ENCODE data around the gene RAP1A.

RAP1A gene

GRCh38 chr1:111720977-111721786, 101.6 kb downstream of the RAP1A start:
- DNase-seq: no peak

DNA sequence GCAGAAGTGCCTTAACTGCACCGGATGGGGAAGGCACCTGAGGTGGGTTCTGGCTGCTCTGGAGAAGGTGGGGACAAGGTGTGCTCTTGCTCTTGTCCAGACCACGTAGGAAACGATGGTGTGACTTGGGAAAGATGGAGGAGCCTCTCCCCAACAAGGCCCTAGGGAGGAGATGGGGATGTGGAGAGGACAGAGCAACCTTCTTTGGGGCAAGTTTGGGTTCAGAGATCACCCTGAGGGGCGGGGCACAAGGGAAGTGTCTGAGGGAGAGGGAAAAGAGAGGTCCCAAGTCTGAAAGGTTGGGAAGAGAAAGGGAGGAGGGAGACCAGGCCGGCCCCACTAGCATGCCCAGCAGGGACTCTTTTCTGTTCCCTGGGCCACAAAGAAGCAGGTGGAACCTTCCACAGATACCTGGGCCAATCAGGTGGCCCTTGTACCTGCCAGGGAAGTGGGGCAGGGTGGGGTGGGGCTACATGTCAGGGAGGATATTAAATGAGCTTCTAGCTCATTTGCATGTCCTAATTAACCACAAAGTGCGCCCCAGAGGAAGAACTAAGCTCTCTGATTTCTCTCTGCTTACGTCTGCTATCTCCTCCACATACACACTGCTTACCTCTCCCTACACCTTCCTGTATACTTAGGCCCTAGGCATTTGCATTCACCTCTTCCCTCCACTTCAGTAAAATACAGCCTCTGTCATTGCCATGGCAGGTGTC, 103.7 kb downstream of the RAP1A start:
- DNase-seq: peak; percentile 67

DNA sequence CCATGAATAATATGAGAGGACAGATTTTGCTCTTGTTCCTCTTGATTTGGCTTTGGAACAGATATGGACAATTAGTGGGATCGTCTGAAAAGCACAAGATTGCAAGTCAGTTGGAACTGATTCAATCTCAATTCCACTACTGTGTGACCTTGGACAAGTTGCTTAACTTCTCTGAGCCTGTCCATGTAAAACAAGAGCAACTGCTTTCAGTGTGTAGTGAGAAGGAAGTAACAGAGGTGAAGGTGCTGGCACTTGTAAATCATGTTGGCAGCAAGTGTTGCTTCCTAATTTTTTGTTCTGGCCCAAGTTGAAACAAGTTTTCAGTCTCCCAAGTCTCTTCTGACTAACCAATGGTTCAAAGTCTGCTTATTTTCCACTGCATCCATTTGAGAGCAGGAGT, 104.3 kb downstream of the RAP1A start:
- DNase-seq: no peak

- DNase-seq: no peak
Measured at GRCh38 chr1:111725192-111725591, 105.6 kb downstream of the RAP1A start.

DNA sequence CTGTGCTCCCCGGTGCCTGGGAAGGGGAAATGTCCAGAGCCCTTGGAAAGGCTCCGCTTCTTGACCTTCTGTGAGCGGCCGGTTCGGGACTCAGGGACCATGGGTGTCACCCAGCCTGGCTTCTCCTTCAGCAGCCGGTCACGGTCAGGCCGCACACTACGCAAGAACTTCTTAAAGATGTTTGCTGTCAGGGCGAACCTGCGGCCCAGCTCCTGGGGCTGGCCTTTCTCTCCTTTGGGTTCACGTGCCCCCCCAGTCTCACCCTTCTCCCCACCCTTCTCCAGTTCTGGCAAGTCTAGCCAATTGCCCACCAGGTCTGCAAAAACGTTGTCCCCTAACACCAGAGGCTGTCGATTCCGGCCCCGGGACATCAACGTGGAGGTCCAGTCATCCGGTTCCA, 107.5 kb downstream of the RAP1A start:
- no peak for DNase-seq

DNA sequence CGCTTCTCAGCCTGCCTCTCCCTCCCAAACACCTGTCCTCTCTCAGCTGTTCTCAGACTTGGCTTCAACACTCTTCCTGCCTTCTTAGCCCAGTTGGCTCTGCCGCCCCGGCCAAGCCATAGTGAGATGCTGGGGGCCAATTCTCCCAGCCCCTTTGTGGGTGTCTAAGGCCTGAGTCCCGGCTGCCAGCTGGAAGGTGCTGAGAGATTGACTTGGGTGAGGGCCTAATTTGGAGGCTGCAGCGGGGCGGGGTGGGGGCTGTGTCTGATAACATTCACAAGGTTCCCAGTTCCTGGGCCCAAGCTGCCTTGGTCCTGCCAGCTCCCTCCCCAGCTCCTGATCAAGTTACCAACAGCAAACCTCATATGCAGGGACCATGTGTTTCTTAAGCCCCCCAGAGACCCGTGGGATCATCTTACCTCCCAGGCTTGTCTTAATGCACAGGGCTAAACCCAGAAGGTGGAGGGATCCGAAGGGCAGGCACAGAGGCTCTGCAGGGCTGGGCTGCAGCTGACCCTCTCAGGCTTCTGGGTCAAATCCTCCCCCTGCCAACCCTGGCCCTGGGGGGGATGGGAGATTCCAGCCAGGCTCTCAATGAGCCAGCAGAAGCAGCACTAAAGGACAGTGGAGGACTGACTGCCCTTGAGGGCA, 109.8 kb downstream of the RAP1A start:
- no peak for DNase-seq

DNA sequence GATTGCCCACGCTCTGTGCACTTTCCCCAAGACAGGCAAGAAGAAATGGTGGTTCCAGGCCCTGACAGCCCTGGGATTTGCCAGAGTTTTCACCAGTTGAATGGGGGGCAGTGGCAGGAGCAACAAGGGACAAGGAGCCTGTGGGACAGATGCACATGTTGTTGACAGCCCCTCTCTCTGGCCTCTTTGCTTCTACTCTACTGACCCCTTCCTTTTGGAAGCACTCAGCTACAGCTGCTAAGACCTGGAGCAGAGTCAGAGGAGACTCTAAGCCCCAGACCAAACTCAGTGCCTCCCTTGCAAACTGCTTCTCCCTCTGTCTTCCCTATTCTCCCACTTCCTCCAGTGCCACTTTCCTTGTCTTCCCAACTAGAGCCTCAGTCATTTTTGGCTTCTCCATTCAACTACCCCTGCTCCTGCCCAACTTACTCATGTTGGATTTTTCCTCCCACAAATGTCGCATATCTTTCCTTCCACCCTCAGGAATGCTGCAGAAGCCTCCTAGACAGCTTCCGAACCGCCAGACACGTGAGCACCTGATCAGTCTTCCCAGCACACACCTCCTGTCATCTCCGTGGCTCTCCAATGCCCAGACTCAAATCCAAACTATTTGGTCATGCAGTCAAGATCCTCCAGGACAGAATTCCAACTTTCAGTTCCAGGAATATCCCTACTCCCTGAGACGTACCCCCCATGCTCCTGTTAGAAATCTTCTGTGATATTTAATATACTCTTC, 110.5 kb downstream of the RAP1A start:
- DNase-seq: no peak

- no peak for DNase-seq
Measured at GRCh38 chr1:111730706-111731105, 111.1 kb downstream of the RAP1A start.

DNA sequence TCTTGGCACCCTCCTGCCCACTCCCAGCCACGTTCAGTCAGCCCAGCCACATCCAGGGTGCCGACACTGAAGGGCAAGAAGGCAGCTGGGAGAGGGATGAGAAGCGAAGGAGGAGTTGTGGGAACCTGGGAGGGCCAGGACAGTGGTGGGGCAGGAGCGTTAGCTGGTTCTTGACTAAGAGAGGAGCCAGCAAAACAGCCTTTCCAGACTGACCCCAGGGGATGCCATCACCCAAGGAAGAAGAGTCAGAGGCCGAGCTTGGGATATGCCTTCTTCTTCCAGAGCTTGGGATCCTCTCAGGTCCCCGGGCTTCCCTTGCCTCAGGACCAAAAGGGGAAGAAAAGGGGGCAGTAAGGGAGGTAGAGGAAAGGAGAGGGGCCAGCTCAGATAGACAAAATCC, 112.4 kb downstream of the RAP1A start:
- no peak for DNase-seq

- DNase-seq: no peak
Measured at GRCh38 chr1:111732718-111733117, 113.1 kb downstream of the RAP1A start.

DNA sequence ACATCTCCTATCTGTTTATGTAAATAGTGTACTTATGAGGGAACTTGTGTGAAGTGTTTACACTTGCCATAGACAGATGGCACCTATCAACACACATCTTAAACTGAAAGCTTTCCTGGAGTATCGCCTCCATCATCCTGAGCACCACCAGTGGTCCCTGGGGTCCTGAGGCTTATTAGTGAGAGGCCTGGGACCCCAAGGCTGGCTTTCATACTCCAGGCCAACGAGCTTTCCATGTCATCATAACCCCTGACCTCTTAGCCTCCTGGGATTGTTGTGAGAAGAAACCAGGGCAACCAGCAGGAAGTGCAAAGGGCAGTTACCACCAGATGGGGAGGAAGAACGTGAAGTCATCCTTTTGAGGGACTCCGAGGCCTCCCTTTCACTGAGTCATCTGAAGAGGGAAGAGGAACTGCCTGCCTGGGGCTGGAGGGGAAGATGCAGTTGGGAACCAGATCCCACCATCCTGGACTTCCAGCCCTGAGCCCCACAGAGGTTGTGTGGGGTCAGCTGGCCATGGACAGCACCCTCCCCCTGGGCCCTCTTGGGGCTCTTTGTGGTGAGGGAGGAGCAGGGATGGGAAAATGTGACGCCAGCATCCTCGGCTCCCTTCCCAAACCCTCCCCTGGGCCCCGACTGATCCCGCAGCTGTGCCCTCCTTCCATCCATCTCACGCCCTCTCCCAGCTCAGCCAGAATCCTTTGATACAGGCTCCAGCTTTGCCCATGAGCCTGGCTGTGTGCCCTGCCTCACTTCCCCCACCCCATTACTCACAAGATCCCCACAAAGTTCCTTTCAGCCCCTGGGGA, 113.8 kb downstream of the RAP1A start:
- no peak for DNase-seq

DNA sequence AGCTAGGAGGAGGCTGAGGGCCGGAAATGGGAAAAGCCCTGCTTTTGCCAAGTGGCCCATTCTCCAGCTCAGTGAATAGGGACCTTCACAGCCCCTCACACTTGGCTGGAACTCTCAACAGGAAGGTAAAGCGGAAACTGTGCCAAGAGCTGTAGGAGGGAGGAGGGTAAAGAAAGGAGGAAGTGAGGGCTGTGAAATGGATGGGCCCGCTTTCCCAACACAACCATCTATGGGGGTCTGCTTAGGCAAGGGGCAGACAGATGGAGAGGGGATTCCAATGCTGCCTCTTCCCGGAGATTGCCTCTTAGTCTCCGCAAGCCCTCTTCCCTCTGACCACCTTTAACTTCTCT, 114.4 kb downstream of the RAP1A start:
- no peak for DNase-seq

DNA sequence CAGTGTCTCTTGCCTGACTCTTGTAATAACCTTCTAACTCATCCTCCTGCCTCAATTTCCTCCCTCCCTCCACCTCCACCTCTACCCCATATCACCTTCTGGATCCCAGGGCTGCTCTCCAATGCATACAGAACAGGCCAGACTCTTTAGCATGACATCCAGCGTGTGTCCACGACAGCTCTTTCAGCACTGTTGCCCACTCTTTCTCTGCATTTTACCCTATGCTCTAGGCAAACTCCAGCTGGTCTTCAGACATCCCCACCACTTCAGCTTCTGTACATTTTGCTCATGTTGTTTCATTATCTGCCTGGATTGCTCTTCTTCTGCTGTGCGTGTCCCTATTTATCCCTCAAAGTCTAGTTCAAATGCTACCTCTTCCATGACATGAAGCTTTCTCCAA, 114.8 kb downstream of the RAP1A start:
- no peak for DNase-seq

DNA sequence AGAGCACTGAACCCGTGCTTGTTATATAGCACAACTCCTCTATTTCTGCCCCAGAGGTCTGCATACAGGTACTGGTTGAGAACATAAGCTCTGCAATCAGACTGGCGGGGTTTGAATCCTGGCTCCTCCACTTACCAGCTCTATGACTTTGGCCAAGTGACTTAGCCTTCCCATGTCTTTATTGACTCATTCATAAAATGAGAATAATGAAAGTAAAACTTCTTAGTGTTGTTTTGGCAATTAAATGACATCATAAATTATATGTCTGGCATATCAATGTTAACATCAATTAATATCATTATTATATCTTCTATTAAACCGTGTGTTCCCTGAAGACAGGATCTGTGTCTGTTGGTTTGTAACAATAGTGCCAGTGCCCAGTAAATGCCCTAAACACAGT, 115.3 kb downstream of the RAP1A start:
- no peak for DNase-seq

DNA sequence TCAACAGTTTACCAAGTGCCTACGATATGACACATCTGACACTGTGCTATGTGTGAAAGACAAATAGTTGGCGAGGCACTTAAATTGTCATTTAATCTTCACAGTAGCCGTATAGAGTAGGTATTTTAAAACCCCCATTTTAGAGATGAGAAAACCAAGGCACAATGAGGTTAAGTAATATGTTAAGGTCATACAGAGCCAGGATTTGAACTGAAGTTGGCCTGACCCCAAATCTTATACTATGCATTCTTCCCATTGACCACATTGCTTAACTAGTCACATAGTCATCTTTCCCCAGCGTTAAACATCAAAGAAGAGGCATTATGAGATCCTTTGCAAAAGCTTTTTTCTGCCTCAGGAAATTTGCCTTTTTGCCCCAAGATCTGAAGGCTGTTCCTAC, 115.7 kb downstream of the RAP1A start:
- no peak for DNase-seq

- DNase-seq: no peak
Measured at GRCh38 chr1:111735858-111736544, 116.4 kb downstream of the RAP1A start.

DNA sequence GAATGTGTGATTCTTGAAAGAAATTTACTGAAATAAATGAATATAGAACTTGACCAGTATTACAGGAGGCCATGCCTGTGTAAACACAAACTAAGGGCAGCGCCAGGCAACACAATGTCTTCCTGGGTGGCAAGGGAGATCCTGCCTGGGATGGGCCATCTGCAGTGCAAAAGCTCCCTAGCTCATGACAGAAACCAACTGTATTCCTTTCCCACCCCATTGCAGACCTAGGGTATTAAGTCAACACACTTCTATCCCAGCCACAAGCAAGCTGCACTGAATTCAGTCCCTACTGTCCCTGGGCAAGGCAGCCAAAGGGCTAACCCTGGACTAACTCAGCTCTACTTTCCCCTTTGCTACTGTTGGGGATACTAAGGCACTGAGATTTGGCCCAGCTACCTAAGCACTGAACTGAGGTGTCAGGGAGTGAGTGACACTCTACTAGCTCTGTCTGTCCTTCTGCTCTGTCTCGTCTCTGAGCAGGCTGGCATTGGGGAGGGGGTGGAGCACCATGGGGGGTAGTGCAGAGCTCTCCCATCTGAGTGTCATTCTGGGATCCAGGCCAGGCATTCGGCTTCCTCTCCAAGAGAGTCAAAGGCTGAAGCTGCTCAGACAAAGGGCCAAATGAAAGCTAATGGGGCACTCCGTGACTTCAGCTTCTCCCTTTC, 117.1 kb downstream of the RAP1A start:
- DNase-seq: no peak

GRCh38 chr1:111737216-111738132, 117.9 kb downstream of the RAP1A start:
- DNase-seq: no peak

- DNase-seq: no peak
Measured at GRCh38 chr1:111738133-111738435, 118.5 kb downstream of the RAP1A start.
